Keratinocyte (primary cell): Measurements from ENCODE around the gene AP3B1. TPM values are rescaled to one million over a fixed set of nuclear protein-coding genes. Genes with fewer than 3 reads are reported as not detected.

Source experiments
- DNase-seq: peaks from one replicate; pipeline ENCODE4 v3.0.0-alpha.2; 2011; ENCODE audit warnings: low read depth, missing footprints, low spot score
- FAIRE-seq: peaks from 2 replicates; lab custom pipeline; 2011; peaks lifted over from hg19 to GRCh38; lab: Jason Lieb, UNC
- H2AFZ ChIP-seq: 2 replicates; pipeline ENCODE4 v1.6.0; 2012; ENCODE audit warnings: low read length, control low read depth, inconsistent platforms; ENCODE audit not compliant: control insufficient read depth
- H3K27ac ChIP-seq: 2 replicates; pipeline ENCODE4 v1.5.1; 2011; ENCODE audit warnings: low read length; ENCODE audit not compliant: control insufficient read depth, insufficient read depth
- H3K27me3 ChIP-seq: 3 replicates; pipeline ENCODE4 v1.6.0; 2011; ENCODE audit warnings: low read length; ENCODE audit not compliant: control insufficient read depth, insufficient read depth; ENCODE audit errors: extremely low read depth
- H3K36me3 ChIP-seq, 2 experiments: 2 replicates in 1 of 2; 3 replicates in 1 of 2; pipeline ENCODE4 v1.5.1; 2011; ENCODE audit warnings: low read length in 2 of 2, mild to moderate bottlenecking in 1 of 2; ENCODE audit not compliant: control insufficient read depth in 2 of 2, insufficient read depth in 2 of 2; ENCODE audit errors: extremely low read depth in 1 of 2
- H3K4me1 ChIP-seq: 3 replicates; pipeline ENCODE4 v1.5.1; 2011; ENCODE audit warnings: low read length; ENCODE audit not compliant: control insufficient read depth, insufficient read depth; ENCODE audit errors: extremely low read depth
- H3K4me2 ChIP-seq: 3 replicates; pipeline ENCODE4 v1.6.0; 2011; ENCODE audit warnings: low read depth, low read length; ENCODE audit not compliant: control insufficient read depth, insufficient read depth; ENCODE audit errors: extremely low read depth
- H3K4me3 ChIP-seq, 3 experiments: fragments of 200-600 bp in 1 of 3; sonication (generic) in 1 of 3; 2 replicates in 2 of 3; 3 replicates in 1 of 3; pipeline ENCODE4 v1.5.1; 2011 to 2016; ENCODE audit warnings: low read length in 3 of 3, mild to moderate bottlenecking in 3 of 3, control low read depth in 2 of 3, inconsistent platforms in 1 of 3, low read depth in 1 of 3, mixed read lengths in 1 of 3, mixed run types in 1 of 3, moderate library complexity in 1 of 3; ENCODE audit not compliant: control insufficient read depth in 2 of 3, insufficient read depth in 2 of 3; ENCODE audit errors: extremely low read depth in 1 of 3
- H3K79me2 ChIP-seq: 2 replicates; pipeline ENCODE4 v1.6.0; 2012; ENCODE audit warnings: low read length; ENCODE audit not compliant: control insufficient read depth, insufficient read depth
- H3K9ac ChIP-seq: 3 replicates; pipeline ENCODE4 v1.6.0; 2011; ENCODE audit warnings: low read length; ENCODE audit not compliant: control insufficient read depth, insufficient read depth; ENCODE audit errors: extremely low read depth
- H3K9me1 ChIP-seq: 3 replicates; pipeline ENCODE4 v1.6.0; 2011; ENCODE audit warnings: low read length; ENCODE audit not compliant: control insufficient read depth, insufficient read depth; ENCODE audit errors: extremely low read depth
- H3K9me3 ChIP-seq: 2 replicates; pipeline ENCODE4 v1.5.1; 2012; ENCODE audit warnings: low read depth, low read length; ENCODE audit not compliant: control insufficient read depth
- H4K20me1 ChIP-seq: 3 replicates; pipeline ENCODE4 v1.6.0; 2011; ENCODE audit warnings: low read length; ENCODE audit not compliant: control insufficient read depth, insufficient read depth; ENCODE audit errors: extremely low read depth
- CTCF ChIP-seq, 3 experiments: IDR thresholded peaks in 1 of 3; conservative IDR thresholded peaks in 1 of 3; optimal IDR thresholded peaks in 1 of 3; 2 replicates in 2 of 3; 3 replicates in 1 of 3; pipeline versions ENCODE3 to v1.5.1; 2011; ENCODE audit warnings: low read length in 3 of 3, mild to moderate bottlenecking in 3 of 3, moderate library complexity in 2 of 3, control low read depth in 1 of 3, inconsistent platforms in 1 of 3; ENCODE audit not compliant: insufficient read depth in 2 of 3; ENCODE audit errors: extremely low read depth in 1 of 3
- EZH2 ChIP-seq: IDR thresholded peaks from one replicate; pipeline ENCODE4 v1.6.1; 2012; ENCODE audit warnings: inconsistent platforms, mild to moderate bottlenecking, low read length, moderate library complexity
- dilution Hi-C: fragments of 300-500 bp; cut with MboI; formaldehyde crosslinking; loops from one replicate; pipeline ENCODE4 v1.7.0; 2020; ENCODE audit warnings: low sequenced_read_pairs; ENCODE audit not compliant: extremely low pct_ligation_motif_present
- polyA plus RNA-seq, 5 experiments: library from polyadenylated mRNA; depleted of rRNA in 3 of 5; stranded (reverse) in 3 of 5; stranded (forward) in 1 of 5; unstranded in 1 of 5; fragments of >200 nt; gene quantifications; 1 replicate in 1 of 5; 2 replicates in 3 of 5; 3 replicates in 1 of 5; pipeline versions ENCODE4 v1.2.1 to v1.2.3, GENCODE V29; 2011 to 2012; ENCODE audit warnings: missing spikeins in 2 of 5, low read depth in 1 of 5, low replicate concordance in 1 of 5

Gene AP3B1
- polyA plus RNA-seq, 1 donor (not counting 4 experiments of a cell fraction or from before 2014, with no cell fraction given) = 65.1 TPM

- no peaks in the 10 kb centered on the region for H4K20me1 ChIP-seq
- H3K9ac ChIP-seq = no peak overlapping the region
- no peaks in the 10 kb centered on the region for H3K4me1 ChIP-seq
- H3K9me3 ChIP-seq = no peaks in the 10 kb centered on the region
- no peak overlapping the region for H3K4me2 ChIP-seq
- H3K4me3 ChIP-seq = no peak overlapping the region
- H3K27me3 ChIP-seq = no peaks in the 10 kb centered on the region
- no peak for TF ChIP-seq EZH2
- TF ChIP-seq CTCF (optimal IDR thresholded peaks at IDR 0.05 in 1 of 3, IDR thresholded peaks at IDR 0.05 in 1 of 3, conservative IDR thresholded peaks at IDR 0.05 in 1 of 3; ENCODE audit: extremely low read depth in 1 of 3, insufficient read depth in 2 of 3, low read length in 3 of 3) = no peak
- FAIRE-seq (no peak), DNase-seq (no peak)
- H2AFZ ChIP-seq = no peak overlapping the region
- H3K27ac ChIP-seq = no peak overlapping the region
- peaks cover 1 to 3% of the 10 kb centered on the region in 2 experiments for H3K36me3 ChIP-seq
- dilution Hi-C loops = no loop called here
- no peaks in the 10 kb centered on the region for H3K9me1 ChIP-seq
- no peaks in the 10 kb centered on the region for H3K79me2 ChIP-seq
Measured at GRCh38 chr5:78112931-78113330, 181.6 kb downstream of the AP3B1 start.

- DNase-seq = no peak
- dilution Hi-C loops = no loop called here
- H3K9me1 ChIP-seq = no peaks in the 10 kb centered on the region
- TF ChIP-seq CTCF (optimal IDR thresholded peaks at IDR 0.05 in 1 of 3, IDR thresholded peaks at IDR 0.05 in 1 of 3, conservative IDR thresholded peaks at IDR 0.05 in 1 of 3; ENCODE audit: extremely low read depth in 1 of 3, insufficient read depth in 2 of 3, low read length in 3 of 3) = no peak
- TF ChIP-seq EZH2 = no peak
- H3K4me3 ChIP-seq = no peak overlapping the region
- no peak overlapping the region for H3K27ac ChIP-seq
- H3K4me1 ChIP-seq = no peaks in the 10 kb centered on the region
- H3K9ac ChIP-seq = no peak overlapping the region
- no peak for FAIRE-seq
- H3K36me3 ChIP-seq = peaks cover 1 to 3% of the 10 kb centered on the region in 2 experiments
- H3K79me2 ChIP-seq = no peaks in the 10 kb centered on the region
- no peaks in the 10 kb centered on the region for H3K27me3 ChIP-seq
- H4K20me1 ChIP-seq = no peaks in the 10 kb centered on the region
- H3K9me3 ChIP-seq = no peaks in the 10 kb centered on the region
- H3K4me2 ChIP-seq = no peak overlapping the region
- H2AFZ ChIP-seq = no peak overlapping the region
Measured at GRCh38 chr5:78109891-78110324, 184.6 kb downstream of the AP3B1 start.
